GM19035 (cell line): ENCODE data around the gene C3.
"Not testable (repeated sequence)": the region's sequence is repeated elsewhere in the genome, so short reads cannot be mapped to it uniquely, and the experiment has no call there.

Source experiments
- ATAC-seq: cut with Tn5 transposase; IDR thresholded peaks from one replicate; pipeline ENCODE4 v1.9.1; 2021; ENCODE audit not compliant: unreplicated experiment

Gene C3

GRCh38 chr19:6667114-6667627 lies 53.3 kb downstream of the C3 start:
- ATAC-seq: no peak

GRCh38 chr19:6664916-6665315 lies 55.5 kb downstream of the C3 start:
- ATAC-seq: no peak

DNA sequence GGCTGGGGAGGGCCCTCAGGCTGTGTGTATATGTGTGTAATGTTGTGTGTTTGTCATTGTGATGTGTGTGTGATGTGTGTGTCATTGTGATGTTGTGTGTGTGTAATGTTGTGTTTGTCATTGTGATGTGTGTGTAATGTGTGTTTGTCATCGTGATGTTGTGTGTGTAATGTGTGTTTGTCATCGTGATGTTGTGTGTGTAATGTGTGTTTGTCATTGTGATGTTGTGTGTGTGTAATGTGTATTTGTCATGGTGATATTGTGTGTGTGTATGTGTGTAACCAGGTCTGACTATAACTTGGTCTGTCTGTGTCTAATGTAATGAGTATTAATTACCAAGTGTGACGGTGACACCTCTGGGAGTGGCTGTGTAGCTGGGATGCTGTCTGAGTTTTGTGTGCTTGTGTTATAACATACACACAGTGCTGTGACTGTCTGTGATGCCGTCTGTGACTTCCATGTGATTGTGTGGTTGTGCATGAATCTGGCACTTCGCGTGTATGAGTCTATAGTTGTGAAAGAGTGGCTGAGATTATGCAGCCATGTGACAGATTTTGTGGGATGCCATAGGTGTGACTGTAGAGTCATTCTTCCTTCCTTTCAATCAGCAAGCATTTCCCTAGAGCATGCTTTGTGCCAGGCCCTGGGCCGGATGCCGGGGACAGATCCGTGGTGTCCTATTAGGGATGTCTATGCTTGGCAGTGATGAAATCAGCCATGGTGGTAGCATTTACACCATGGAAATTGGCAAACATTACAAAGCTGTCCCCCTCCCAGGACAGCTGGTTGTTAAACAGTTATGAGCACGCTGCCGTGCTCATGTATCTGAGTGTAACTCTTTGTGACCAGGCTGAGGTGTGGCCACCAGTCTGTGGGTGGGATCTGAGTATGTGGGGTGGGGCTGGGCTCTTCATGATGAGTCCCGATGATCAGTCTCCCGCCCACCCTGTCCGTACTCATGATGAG lies 56.9 kb downstream of the C3 start:
- no peak for ATAC-seq

DNA sequence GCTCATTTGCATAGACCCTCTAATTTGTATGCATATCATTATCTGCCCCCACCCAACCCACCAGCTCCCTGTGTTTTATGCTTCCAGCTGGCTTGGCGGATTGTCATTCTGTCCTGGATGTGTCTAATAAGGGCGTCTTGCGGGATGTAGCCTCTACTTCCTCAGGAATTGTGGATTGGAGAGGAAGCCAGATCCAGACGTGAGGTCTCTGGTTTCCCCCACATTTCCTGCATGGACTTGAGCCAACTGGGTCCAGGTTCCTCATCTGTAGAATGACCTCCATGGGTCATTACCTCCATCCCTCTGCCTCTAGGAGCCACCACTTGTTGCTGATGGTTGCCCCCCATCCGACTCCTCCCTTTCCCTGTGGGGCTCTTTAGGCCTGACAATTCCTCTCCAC lies 57.7 kb downstream of the C3 start:
- no peak for ATAC-seq

DNA sequence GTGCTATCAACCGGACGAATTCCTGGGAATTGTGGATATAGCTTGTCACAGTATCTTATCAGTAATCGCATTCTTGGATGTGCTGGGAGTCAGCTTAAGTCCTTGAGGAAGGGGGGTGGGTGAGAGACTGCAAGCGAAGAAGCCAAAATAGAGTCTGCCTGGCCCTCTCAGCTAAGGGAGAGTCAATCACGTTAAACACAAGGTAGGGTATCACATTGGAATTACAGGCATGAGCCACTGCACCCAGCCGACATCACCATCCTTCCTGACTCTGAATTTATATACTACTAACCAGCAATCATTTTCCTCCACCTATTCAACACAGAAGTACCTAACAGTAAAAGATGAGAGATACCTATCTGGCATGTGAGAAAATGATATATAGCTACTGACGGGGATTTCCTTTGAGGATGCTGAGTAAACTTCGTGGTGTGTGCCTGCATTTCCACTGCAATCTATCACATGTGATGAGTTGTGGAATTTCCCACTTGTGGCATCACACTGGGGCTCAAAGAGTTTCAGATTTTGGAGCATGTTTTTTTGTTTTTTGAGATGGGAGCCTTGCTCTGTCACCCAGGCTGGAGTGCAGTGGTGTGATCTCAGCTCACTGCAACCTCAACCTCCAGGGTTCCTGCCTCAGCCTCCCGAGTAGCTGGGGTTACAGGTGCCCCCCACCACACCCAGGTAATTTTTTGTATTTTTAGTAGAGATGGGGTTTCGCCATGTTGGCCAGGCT lies 58.8 kb downstream of the C3 start:
- not testable (repeated sequence) for ATAC-seq

DNA sequence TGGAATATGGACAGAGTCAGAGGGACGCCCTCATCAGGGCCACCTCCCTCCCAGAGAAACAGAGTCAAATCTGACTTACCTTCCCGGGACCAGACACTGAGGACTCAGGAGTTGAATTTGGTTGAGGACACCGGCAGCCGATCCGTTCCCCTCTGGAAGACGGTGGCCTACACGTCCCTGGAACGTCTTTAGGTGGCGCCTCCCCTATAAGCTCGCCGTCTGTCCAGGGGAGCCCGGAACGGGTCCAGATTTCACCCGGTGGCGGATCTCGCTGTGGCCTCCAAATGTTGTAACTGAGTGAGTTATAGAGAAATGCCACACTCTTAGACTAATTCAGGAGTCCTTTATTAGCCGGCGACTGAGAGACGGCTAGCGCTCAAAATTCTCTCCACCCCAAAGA lies 59.5 kb downstream of the C3 start:
- ATAC-seq: no peak

GRCh38 chr19:6656390-6656789 lies 64.1 kb downstream of the C3 start:
- ATAC-seq: not testable (repeated sequence)

DNA sequence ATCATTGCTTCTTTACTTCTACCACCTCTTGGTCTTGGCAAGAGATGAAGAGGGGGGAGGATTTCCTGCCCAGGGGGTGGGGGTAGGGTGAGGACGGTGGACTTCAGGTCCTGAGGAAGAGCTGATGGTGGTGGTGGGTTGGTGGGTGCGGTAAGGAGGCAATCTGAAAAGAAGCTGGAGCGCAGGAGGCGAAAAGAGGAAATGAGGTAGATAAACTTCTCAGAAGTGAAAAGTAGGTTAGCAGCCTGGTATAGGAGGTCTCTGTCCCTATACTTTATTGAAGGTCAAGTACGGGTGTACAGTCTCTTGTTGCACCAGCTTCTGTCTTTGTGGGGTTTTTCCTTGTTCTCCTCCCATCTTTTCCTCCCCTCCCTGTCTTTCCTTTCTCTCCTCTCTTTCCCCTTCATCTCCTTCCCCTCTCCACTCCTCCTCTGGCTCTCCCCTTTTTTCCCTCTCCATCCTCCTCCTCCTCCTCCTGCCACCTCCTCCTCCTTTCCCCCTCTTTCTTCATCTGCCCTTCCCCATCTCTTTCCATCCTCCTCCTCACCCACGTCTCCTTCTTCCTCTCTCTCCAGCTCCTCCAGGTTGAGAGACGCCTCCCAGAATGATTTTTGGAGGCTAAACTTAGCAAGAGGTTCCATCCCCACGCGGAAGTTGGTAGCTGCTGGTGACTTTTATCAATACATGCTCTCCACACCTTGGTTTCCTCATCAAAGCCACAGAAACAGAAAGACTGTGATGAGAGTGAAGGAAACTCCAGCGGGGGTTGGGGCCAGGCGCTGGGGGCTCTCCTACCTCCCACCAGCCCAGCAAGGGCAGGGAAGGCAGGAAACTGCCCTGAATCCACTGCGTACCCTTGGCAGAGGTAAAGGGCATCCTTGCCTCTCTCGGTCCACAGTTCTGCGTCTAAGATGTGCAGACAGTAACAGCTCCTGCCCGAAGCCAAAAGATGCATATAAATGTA lies 65.8 kb downstream of the C3 start:
- no peak for ATAC-seq

- ATAC-seq: no peak
Observed at GRCh38 chr19:6652805-6653094, 67.7 kb downstream of the C3 start.

DNA sequence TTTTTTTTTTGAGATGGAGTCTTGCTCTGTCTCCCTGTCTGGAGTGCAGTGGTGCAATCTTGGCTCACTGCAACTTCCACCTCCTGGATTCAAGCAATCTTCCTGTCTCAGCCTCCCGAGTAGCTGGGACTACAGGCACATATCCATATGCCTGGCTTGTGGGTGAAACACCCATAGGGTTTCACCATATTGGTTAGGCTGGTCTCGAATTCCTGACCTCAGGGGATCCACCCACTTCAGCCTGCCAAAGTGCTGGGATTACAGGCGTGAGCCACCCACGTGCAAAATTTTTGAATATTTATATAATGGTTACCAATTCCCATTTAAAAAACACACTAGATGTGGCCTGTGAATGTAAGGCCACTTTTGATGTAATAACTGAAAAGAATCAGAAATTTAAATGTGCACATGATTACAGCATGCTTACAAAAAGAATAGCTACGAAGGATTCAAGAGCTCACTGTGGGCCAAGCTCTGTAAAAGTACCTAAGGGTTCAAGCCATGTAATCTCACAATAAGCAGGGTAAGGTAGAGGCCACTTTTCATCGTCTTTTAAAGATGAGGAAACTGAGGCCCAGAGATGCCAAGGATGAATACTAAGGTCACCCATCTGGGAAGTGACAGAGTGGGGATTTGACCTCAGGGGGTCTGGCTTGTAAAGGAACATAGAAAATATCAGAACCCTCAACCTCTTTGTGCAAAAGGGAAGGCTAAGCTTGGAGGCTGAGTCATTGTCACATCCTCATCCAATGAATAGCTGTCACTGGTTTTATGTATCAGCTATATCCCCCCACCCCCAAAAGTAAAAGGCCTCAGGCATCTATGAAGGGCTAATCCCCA lies 68.3 kb downstream of the C3 start:
- ATAC-seq: no peak

GRCh38 chr19:6649185-6649584 lies 71.3 kb downstream of the C3 start:
- ATAC-seq: no peak

GRCh38 chr19:6648141-6648715 lies 72.2 kb downstream of the C3 start:
- no peak for ATAC-seq

- ATAC-seq: no peak
Observed at GRCh38 chr19:6644796-6645195, 75.7 kb downstream of the C3 start.

DNA sequence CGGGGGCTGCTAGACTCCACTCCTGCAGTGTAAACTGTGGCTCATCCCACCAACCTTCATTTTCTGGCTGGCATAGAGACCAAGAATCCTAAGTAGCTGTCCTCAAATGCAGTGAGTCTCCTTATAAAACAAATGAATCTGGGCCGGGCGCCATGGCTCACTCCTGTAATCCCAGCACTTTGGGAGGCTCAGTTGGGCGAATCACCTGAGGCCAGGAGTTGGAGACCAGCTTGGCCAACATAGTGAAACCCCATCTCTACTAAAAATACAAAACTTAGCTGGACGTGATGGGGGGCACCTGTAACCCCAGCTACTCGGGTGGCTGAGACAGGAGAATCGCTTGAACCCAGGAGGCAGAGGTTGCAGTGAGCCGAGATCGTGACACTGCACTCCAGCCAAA lies 80.1 kb downstream of the C3 start:
- ATAC-seq: not testable (repeated sequence)

- no peak for ATAC-seq
Observed at GRCh38 chr19:6639439-6639838, 81.0 kb downstream of the C3 start.

- ATAC-seq: not testable (repeated sequence)
Observed at GRCh38 chr19:6633456-6633813, 87.0 kb downstream of the C3 start.

DNA sequence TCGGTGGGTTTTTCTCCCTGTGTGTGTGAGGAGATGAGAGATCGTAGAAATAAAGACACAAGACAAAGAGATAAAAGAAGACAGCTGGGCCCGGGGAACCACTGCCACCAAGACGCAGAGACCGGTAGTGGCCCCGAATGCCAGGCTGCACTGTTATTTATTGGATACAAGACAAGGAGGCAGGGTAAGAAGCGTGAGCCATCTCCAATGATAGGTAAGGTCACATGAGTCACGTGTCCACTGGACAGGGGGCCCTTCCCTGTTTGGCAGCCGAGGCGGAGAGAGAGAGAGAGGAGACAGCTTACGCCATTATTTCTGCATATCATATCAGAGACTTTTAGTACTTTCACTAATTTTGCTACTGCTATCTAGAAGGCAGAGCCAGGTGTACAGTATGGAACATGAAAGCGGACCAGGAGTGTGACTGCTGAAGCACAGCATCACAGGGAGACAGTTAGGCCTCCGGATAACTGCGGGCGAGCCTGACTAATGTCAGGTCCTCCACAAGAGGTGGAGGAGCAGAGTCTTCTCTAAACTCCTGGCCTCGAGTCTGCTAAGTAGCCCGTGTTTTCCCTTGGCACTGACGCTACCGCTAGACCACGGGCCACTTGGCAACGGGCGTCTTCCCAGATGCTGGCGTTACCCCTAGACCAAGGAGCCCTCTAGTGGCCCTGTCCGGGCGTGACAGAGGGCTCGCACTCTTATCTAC lies 87.5 kb downstream of the C3 start:
- ATAC-seq: not testable (repeated sequence)

DNA sequence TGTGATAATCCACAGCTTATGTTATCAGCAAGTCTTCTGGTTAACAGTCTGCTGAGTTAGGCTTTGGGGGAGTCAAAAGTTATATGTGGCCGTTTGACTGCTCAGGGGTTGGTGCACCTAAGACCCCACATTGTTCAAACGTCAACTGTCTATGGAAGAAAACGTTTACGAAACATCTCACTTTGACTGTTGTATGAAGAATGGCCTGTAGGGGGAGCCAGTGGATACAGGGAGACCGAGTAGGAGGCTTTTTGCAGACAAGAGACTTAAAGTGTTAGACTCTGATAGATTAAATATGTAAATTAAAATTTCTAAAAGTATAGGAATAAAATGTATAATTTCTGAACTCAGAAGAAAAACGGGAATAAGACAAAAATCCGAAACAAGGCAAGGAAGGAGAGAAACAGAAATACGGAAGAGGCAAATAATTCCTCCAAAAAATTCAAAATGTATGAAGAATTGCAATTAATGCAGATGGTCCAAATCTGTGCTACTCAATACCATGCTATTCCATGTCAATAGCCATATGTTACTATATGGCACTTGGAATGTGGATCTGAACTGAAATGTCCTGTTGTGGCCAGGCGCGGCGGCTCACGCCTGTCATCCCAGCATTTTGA lies 88.3 kb downstream of the C3 start:
- ATAC-seq: no peak
